Measurements from ENCODE around the gene PID1.

DNA sequence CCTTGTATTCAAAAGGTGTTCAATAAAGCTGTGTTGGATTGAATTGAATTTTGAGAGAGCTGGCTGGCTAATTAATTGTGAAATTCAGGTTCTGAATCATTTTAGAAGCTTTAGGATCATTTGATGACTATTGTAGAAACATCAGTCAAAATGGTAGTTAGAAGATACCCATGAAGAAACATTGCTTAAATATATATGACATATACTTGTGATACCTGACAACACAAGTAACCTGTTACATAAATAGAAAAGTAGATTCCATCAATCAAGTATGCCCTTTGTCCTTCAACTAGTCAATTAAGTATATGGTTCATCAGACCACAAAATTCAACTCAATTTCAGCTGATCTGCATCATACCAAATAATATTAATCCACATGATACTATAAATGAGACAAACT, 185.6 kb downstream of the PID1 start:
- TF ChIP-seq CTCF (IDR thresholded peaks at IDR 0.05) (no peak), TCF7 (CRISPR knock-in tag; IDR thresholded peaks at IDR 0.05; ENCODE audit: low read depth) (no peak), NFYB (CRISPR knock-in tag; conservative IDR thresholded peaks at IDR 0.05; ENCODE audit: low read depth) (no peak), TP53 (CRISPR knock-in tag; IDR thresholded peaks at IDR 0.05) (no peak), GRHL2 (CRISPR knock-in tag; IDR thresholded peaks at IDR 0.05; ENCODE audit: insufficient replicate concordance, severe bottlenecking) (no peak), ZBTB43 (CRISPR knock-in tag; IDR thresholded peaks at IDR 0.05) (no peak), JUN (CRISPR knock-in tag; IDR thresholded peaks at IDR 0.05) (no peak), ZNF512 (CRISPR knock-in tag; IDR thresholded peaks at IDR 0.05; ENCODE audit: borderline replicate concordance) (no peak), ELF4 (CRISPR knock-in tag; IDR thresholded peaks at IDR 0.05; ENCODE audit: low read depth) (no peak)
- TF ChIP-seq, protein P1, sequence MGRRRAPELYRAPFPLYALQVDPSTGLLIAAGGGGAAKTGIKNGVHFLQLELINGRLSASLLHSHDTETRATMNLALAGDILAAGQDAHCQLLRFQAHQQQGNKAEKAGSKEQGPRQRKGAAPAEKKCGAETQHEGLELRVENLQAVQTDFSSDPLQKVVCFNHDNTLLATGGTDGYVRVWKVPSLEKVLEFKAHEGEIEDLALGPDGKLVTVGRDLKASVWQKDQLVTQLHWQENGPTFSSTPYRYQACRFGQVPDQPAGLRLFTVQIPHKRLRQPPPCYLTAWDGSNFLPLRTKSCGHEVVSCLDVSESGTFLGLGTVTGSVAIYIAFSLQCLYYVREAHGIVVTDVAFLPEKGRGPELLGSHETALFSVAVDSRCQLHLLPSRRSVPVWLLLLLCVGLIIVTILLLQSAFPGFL (CRISPR knock-in tag; IDR thresholded peaks at IDR 0.05; ENCODE audit: borderline replicate concordance), result no peak
- TF ChIP-seq, protein P2, sequence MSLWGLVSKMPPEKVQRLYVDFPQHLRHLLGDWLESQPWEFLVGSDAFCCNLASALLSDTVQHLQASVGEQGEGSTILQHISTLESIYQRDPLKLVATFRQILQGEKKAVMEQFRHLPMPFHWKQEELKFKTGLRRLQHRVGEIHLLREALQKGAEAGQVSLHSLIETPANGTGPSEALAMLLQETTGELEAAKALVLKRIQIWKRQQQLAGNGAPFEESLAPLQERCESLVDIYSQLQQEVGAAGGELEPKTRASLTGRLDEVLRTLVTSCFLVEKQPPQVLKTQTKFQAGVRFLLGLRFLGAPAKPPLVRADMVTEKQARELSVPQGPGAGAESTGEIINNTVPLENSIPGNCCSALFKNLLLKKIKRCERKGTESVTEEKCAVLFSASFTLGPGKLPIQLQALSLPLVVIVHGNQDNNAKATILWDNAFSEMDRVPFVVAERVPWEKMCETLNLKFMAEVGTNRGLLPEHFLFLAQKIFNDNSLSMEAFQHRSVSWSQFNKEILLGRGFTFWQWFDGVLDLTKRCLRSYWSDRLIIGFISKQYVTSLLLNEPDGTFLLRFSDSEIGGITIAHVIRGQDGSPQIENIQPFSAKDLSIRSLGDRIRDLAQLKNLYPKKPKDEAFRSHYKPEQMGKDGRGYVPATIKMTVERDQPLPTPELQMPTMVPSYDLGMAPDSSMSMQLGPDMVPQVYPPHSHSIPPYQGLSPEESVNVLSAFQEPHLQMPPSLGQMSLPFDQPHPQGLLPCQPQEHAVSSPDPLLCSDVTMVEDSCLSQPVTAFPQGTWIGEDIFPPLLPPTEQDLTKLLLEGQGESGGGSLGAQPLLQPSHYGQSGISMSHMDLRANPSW (CRISPR knock-in tag; conservative IDR thresholded peaks at IDR 0.05; ENCODE audit: low read depth), result no peak
- TF ChIP-seq, protein P3, sequence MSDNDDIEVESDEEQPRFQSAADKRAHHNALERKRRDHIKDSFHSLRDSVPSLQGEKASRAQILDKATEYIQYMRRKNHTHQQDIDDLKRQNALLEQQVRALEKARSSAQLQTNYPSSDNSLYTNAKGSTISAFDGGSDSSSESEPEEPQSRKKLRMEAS (CRISPR knock-in tag; IDR thresholded peaks at IDR 0.05), result no peak
